GM19468 (cell line): ENCODE data around the gene ARTN.

Experiments
- ATAC-seq: cut with Tn5 transposase; IDR thresholded peaks from one replicate; pipeline ENCODE4 v1.9.1; 2021; ENCODE audit warnings: mild to moderate bottlenecking, moderate library complexity, moderate number of reproducible peaks; ENCODE audit not compliant: unreplicated experiment; ENCODE audit errors: extremely low read depth

Gene ARTN

GRCh38 chr1:43933386-43934100, at the start of gene ARTN:
Gene ARTN (plus strand): TSS chr1:43933801. CDS start chr1:43935657, 1,856 bp downstream.
- no peak for ATAC-seq

GRCh38 chr1:43885279-43885801, 48.3 kb upstream of the ARTN start:
- no peak for ATAC-seq

- ATAC-seq = no peak
Measured at GRCh38 chr1:43887748-43888147, 45.9 kb upstream of the ARTN start.

- ATAC-seq = no peak
Measured at GRCh38 chr1:43890815-43891214, 42.8 kb upstream of the ARTN start.

- ATAC-seq = no peak
Measured at GRCh38 chr1:43893006-43893405, 40.6 kb upstream of the ARTN start.

GRCh38 chr1:43898981-43899380, 34.6 kb upstream of the ARTN start:
- no peak for ATAC-seq

GRCh38 chr1:43900386-43900785, 33.2 kb upstream of the ARTN start:
- ATAC-seq = no peak

- no peak for ATAC-seq
Measured at GRCh38 chr1:43901196-43901961, 32.2 kb upstream of the ARTN start.

- no peak for ATAC-seq
Measured at GRCh38 chr1:43902058-43902831, 31.4 kb upstream of the ARTN start.

GRCh38 chr1:43904660-43905551, 28.7 kb upstream of the ARTN start:
- ATAC-seq = no peak

- no peak for ATAC-seq
Measured at GRCh38 chr1:43908226-43908625, 25.4 kb upstream of the ARTN start.

GRCh38 chr1:43908858-43909257, 24.7 kb upstream of the ARTN start:
- no peak for ATAC-seq

- no peak for ATAC-seq
Measured at GRCh38 chr1:43910343-43910742, 23.3 kb upstream of the ARTN start.

- no peak for ATAC-seq
Measured at GRCh38 chr1:43912607-43913006, 21.0 kb upstream of the ARTN start.

- ATAC-seq = no peak
Measured at GRCh38 chr1:43913051-43913501, 20.5 kb upstream of the ARTN start.

GRCh38 chr1:43913666-43914360, 19.8 kb upstream of the ARTN start:
- no peak for ATAC-seq

GRCh38 chr1:43914576-43915525, 18.8 kb upstream of the ARTN start:
- ATAC-seq = no peak

- no peak for ATAC-seq
Measured at GRCh38 chr1:43919906-43920305, 13.7 kb upstream of the ARTN start.
